Stimulated activated CD8-positive, alpha-beta memory T cell treated with anti-CD3 and anti-CD28 coated beads, Interleukin-4, amount 100 ng/mL, for 4 hours (primary cell): ENCODE measurements around the gene RSPO3.
"Not testable (repeated sequence)": the region's sequence is repeated elsewhere in the genome, so short reads cannot be mapped to it uniquely, and the experiment has no call there.

Experiments
- DNase-seq, 2 donors: peaks; one replicate each; pipeline ENCODE4 v3.0.0-alpha.2; 2020; ENCODE audit warnings: low read depth in 2 of 2, low spot score in 1 of 2

RSPO3 gene

DNA sequence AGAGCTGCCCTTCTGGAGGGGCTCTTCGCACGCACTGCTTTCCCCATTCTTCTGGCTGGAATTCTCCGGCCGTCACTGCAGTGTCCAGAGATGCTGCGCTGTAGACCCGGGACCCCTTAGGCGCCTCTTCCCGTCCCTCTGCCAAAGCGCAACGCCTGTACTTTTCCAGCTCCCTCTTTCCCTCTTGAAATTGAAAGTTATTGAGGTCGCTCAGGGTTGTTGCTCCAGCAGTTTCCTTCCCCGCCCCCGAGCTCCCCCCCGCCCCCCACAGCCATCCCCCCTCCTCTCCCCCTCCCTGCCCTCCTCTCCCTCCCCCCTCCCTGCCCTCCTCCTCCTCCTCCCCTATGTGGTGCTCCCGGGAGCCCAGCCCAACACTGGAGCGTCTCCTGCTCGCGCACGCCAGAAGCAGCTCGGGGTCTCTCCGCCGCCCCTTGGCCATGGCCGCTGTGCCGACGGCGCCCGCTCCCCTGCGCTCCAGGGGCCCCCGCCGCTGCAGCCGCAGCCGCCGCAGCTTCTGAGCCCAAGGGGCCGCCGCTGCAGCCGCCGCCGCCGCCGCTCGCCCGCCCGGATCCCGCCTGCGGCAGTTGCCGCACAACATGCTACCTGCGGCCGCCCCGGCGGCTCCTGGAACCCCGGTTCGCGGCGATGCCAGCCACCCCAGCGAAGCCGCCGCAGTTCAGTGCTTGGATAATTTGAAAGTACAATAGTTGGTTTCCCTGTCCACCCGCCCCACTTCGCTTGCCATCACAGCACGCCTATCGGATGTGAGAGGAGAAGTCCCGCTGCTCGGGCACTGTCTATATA lies at the start of gene RSPO3:
Gene RSPO3 (plus strand): TSS at position 374 of the 804 bp plus-strand sequence. CDS start 522 bp downstream, outside the sequence.
- no peak for DNase-seq

DNA sequence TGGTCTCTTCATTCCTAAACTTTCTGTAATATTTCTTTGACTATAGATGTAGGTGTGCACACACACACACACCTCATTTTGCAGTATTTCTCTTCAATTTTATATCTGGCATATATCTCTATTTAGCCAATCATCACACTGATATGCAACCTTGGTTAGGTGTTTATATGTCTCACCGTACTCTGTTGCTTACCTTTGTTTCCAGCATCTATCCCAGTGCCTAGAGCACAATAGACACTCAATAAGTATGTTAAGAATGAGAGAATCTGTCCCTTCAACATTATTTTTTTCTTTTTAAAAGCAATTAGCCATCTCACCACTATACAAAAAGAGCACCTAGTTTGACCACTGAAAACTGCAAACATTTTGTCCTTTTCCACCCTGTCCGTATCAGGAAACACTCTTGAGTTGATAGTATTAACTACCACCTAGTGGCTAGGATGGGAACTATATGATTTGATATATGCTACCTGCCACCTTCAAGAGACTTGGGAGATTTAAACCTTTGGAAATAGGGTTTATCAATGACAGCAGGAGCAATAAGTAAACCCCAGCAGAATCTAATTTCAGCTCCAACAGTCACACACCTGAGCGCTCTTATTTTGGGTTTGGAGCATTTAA lies 48.7 kb upstream of the RSPO3 start:
- no peak for DNase-seq

GRCh38 chr6:127073222-127073621 lies 45.2 kb upstream of the RSPO3 start:
- no peak for DNase-seq

GRCh38 chr6:127076466-127076865 lies 42.0 kb upstream of the RSPO3 start:
- no peak for DNase-seq

DNA sequence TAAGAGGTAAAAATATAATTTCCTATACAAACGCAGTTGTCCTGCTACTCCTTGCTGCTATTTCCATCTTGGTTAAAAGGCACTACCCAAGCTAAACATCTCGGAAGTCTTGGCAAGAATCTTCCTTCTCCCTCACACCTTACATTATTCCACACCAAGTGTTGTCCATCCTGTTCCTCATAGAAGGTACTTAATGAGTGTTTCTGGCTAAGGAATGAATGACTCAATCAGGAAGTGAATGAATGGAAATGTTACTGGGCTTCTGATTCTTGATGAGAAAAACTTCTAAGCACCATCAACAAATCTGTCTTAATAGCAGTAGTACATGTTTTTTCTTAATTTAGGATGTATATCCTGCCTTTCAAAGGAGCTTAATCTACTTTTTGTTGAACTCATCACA lies 40.6 kb upstream of the RSPO3 start:
- no peak for DNase-seq

DNA sequence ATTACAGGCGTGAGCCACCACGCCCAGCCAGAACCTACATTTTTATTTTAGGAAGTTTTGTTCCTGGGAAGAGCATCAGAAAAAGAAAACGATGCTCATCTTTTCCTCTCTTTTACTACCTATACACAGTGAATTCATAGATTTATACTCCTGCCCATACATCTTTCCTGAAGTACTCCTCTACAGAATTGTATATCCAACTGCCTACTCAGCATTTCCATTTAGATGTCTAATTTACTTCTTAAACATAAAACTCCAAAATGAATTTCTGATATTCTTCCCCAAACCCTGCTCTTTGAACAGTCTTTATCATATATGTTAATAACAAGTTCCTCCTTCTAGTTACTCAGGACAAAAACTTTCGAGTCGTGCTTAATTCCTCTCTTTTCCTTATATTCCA lies 39.8 kb upstream of the RSPO3 start:
- DNase-seq, result no peak

GRCh38 chr6:127079681-127080080 lies 38.8 kb upstream of the RSPO3 start:
- no peak for DNase-seq

DNA sequence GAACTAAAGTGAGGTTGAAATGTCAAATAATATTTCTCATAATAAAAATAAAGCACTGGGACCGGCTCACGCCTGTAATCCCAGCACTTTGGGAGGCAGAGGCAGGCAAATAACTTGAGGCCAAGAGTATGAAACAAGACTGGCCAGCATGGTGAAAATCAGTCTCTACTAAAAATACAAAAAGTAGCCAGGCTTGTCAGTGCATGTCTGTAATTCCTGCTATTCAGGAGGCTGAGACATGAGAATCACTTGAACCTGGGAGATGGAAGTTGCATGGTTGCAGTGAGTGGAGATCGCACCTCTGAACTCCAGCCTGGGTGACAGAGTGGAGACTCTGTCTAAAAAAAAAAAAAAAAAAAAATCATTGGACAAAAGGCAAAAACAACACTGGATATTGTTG lies 38.4 kb upstream of the RSPO3 start:
- DNase-seq, result no peak

GRCh38 chr6:127083231-127083962 lies 35.1 kb upstream of the RSPO3 start:
- no peak for DNase-seq

DNA sequence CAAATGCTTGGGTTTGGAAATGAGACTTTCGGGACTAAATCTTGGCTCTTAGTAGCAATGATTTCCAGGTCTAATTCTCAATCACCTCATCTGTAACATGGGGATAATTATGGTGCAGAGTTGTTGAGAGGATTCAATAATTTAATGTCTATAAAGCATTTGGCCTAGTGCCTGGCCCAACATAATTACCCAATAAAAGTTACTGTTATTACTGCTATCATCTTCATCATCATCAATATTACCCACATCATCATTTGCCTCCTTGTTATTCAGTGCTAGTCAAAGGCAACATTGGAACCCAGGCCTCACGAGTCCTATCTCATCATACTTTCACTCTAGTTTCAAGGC lies 34.5 kb upstream of the RSPO3 start:
- DNase-seq, result no peak

DNA sequence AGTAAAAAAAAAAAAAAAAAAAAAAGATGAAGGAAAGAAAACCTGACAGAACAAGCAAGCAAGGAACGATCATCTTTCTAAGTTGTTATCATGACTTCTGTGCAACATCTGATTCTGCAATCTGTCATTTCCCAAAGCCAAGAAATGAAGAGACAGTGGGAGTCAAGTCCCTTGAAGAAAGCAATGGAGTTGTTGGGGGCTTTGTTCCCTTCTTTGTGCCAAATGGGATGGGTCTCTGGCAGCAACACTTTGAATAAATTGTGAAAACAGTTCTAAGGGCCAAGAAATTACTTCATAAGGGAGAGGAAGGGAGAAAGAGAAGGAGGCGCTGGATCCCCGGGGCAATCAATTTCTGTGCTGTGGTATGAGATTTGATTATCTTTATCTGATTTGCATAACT lies 33.3 kb upstream of the RSPO3 start:
- no peak for DNase-seq

DNA sequence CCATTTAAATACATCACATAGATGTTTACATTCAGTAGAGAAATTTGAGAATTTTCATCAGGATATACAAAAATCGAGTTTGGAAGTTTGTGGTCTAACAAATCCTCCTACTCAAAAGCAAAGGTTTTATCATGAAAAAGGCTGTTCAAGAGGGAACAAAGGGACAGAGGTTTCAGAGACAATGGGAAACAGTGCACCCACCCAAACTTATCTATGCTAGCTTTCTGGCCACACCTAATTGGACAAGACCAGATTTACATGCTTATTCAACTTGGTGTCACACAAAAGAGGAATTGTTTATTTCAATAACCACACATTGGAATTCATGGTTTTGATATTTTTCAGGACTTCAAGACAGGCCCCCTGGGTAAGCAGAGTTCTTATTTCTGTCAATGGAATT lies 28.4 kb upstream of the RSPO3 start:
- DNase-seq, result no peak

GRCh38 chr6:127092466-127092865 lies 26.0 kb upstream of the RSPO3 start:
- no peak for DNase-seq

DNA sequence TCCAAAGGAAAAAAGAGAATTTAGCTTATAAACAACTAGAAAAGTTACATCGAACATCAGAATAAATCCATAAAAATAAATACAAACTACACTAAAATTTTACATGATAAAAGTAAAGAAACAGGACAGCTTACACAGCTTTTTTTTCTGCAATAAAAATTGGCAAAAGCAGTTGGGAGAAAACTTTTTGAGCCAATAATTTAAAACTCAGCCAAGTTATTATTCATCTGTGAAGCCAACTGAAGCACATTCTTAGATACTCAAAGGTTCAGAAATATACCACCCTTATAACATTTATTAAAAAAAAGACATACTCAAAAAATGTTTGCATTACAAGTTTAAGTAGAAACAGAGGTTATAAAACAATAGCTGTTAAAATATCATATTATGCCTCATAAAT lies 23.7 kb upstream of the RSPO3 start:
- no peak for DNase-seq

GRCh38 chr6:127096167-127096566 lies 22.3 kb upstream of the RSPO3 start:
- no peak for DNase-seq

DNA sequence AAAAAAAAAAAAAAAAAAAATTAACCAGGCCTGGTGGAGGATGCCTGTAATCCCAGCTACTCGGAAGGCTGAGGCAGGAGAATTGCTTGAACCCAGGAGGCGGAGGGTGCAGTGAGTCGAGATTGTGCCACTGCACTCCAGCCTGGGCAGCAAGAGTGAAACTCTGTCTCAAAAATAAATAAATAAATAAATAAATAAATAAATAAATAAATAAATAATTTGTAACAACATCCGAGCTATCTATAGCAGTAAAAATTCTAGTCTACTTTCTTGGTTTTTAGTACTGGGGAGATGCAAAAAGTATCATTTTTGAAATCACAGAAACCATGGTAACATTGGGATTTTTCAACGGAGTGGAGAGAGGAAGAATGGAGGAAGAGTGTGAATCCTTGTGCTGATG lies 21.0 kb upstream of the RSPO3 start:
- not testable (repeated sequence) for DNase-seq

DNA sequence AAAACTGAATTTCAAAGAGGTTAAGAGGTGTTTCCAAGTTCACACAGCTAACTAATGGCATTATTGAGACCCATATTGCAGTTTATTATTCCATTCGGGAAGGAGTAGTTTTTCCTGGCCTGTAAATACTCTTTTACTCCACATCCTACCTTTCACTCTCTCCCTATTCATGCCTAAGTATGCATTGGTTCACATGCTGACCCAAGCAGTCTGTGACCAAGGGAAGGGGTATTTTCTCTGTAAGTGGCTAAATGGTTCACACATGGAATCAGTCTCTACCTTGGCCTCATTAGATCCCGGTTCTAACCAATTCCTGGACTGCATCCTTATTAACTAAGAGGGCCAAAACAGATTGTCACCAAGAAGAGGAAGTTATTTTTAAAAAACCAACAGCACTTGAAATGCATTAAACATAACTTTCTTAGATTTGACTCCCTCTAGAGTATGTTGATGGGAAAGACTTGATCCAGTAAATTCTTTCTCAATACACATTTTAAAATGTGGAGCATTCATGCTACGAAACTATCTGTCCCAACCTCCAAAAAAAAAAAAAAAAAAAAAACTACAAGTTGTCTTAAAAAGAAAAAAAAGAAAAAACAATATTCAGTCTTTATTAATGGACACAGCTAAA lies 17.8 kb upstream of the RSPO3 start:
- DNase-seq, result no peak

- no peak for DNase-seq
Measured at GRCh38 chr6:127102299-127102698, 16.2 kb upstream of the RSPO3 start.

DNA sequence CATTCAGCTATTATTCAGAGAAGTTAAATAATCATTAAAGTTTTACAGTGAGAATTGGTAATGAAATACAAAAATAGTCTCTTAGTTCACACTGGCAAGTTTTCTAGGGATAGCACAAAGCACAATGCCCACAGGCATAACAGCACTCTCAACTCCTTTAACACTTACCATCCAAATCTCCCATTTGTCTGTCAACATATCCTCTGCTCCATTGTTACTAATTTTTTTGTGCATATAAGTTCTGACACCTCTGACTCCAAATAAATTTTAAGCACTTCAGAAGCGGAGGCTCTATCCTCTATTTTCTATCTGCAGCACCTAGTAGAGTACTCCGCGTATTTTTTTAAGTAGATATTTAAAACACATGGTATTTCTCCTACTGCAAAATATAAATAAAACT lies 15.6 kb upstream of the RSPO3 start:
- no peak for DNase-seq

DNA sequence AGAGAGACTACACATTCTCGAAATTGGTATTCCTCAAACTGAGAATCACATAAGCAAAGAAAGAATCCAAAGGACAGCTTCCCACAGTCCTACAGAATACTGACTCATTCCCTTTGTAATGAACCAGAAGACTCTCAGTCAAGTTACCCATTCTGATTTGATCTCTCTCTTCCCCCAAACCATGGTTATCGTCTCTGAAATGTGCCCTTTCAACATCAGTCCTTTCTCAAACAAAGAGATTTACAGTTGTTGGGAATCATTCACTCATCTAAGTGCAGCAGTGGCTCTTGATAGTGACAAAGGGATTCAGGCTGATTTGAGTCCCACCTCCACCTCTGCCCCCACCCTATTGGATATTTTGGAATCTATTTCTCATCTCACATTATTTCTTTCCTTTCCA lies 15.0 kb upstream of the RSPO3 start:
- DNase-seq, result no peak

DNA sequence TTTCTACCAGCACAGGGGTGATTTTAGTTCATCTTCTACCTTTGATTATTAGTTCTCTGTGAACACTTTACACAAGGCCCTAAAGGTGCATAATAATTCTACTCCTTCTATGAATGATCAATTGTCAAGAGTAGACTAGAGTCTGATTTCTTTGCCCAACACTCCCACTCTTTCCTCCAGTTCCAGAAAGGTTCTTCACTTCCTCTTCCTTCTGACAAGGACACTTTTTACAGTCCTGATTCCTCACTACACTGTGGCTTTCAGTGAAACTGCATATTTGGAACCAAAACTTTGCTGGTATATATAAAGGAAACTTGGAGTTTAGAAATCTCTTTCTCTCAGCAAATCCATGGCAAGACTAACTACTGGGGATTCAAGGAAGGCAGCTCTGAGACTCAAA lies 10.6 kb upstream of the RSPO3 start:
- no peak for DNase-seq

- DNase-seq, result no peak
Measured at GRCh38 chr6:127110712-127111111, 7.8 kb upstream of the RSPO3 start.
